HPDE6-E6E7 (cell line): ENCODE data around the gene SF3B6.

Source experiments
- DNase-seq: peaks from one replicate; pipeline ENCODE4 v3.0.0; 2011; ENCODE audit warnings: missing footprints; ENCODE audit errors: extremely low spot score

The SF3B6 gene

DNA sequence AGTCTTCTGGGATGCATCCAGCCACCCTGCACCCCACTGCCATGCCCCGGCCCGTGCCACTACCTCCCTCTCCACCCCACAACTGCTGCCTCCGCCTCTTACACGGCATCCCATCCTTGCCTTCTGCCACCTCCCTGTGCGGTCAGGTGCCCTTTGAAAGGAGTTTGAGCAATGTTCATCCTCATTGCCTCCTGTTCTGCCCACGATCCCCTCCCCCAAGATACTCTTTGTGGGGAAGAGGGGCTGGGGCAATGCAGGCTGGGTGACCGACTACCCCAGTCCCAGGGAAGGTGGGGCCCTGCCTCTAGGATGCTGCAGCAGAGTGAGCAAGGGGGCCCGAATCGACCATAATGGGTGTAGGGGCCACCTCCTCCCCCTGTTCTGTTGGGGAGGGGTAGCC lies 57.9 kb downstream of the SF3B6 start:
- no peak for DNase-seq

DNA sequence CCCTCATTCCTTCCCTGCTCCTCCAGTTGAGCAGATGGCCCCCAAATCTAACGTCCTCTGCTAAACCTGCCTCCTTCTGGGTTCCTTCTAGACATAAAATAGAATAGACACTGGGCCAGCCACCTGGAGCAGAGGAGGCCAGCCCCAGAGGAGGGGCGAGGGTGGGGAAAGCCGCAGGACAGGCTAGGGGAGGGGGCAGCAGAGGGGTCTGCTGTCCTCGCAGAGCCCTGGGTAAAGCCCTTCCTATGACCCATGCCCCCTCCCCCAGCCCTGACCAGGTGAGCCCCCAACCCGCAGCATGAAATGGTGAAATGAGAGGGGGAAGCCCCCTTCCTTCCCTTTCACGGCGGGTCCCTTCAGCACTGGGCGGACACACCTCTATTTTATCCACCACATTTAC lies 58.4 kb downstream of the SF3B6 start:
- no peak for DNase-seq
